GM12865 (cell line): ENCODE measurements around the gene SV2C.
"Not testable (repeated sequence)": the region's sequence is repeated elsewhere in the genome, so short reads cannot be mapped to it uniquely, and the experiment has no call there.

Source experiments
- DNase-seq: peaks from one replicate; pipeline ENCODE4 v3.0.0; 2010; ENCODE audit warnings: low read depth
- H3K4me3 ChIP-seq: 2 replicates; pipeline ENCODE4 v1.5.1; 2011; ENCODE audit warnings: mild to moderate bottlenecking, low read depth, low read length, control low read depth
- TF ChIP-seq, protein P1 (sequence below): IDR thresholded peaks from 2 replicates; pipeline ENCODE4 v1.5.1; 2011; ENCODE audit warnings: low read length, control low read depth, low read depth, inconsistent platforms; ENCODE audit not compliant: insufficient read depth; ENCODE audit errors: missing control alignments

The SV2C gene

DNA sequence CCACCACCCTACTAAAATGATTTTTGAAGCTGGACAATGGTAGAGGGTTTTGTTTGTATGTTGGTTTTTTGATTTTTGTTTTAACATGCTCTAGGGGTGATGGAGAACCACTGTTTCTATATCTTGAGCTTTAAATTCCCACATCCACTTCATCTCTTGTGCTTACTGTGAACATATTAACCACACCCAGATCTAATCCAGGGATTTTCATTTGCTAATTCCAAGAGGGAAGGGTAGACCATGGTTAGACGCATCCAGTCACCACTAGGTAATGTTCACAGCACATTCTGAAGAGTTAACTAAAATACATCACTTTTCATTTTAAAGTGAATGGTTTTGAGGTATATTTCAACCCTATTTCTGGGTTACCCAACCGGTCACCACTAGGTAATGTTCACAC is 283.4 kb downstream of the SV2C start:
- TF ChIP-seq, protein P1, sequence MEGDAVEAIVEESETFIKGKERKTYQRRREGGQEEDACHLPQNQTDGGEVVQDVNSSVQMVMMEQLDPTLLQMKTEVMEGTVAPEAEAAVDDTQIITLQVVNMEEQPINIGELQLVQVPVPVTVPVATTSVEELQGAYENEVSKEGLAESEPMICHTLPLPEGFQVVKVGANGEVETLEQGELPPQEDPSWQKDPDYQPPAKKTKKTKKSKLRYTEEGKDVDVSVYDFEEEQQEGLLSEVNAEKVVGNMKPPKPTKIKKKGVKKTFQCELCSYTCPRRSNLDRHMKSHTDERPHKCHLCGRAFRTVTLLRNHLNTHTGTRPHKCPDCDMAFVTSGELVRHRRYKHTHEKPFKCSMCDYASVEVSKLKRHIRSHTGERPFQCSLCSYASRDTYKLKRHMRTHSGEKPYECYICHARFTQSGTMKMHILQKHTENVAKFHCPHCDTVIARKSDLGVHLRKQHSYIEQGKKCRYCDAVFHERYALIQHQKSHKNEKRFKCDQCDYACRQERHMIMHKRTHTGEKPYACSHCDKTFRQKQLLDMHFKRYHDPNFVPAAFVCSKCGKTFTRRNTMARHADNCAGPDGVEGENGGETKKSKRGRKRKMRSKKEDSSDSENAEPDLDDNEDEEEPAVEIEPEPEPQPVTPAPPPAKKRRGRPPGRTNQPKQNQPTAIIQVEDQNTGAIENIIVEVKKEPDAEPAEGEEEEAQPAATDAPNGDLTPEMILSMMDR, result no peak
- no peak for DNase-seq
- H3K4me3 ChIP-seq, result no peak overlapping the region

DNA sequence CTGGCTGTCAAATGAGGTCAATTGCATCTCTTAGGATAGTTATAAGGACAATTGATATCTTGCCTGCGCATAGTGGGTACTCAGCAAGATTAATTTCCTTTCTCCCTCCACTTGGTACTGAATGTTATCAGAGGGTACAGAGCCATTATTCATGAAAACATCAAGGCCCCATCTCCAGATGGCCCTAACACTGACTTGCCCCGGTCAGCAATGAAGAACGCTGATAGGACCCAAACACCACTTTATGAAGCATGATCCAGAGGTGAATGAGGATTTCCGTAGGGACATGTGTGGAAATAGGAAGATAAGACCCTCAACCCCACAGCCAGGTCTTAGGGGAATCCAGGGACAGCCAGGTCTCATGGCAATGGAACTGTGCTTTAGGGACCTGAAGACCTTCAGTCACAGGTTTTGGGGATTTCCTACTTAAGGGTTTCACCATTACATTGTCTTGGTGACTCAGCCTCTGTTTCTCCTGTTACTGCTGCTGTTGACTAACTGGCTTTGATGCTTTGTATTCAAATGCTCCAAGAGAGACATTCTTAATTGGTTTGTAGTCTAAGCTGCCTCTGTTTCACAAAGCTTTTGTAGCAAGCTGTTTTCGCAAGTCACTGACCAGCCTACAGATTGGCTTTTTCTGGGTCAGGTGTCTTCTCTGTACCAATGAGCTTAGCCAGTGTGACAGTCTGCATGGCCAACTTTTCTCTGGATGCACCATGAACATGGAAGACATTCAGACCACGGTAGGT is 284.6 kb downstream of the SV2C start:
- TF ChIP-seq, protein P1, result no peak
- DNase-seq, result peak; percentile 69
- no peak overlapping the region for H3K4me3 ChIP-seq

DNA sequence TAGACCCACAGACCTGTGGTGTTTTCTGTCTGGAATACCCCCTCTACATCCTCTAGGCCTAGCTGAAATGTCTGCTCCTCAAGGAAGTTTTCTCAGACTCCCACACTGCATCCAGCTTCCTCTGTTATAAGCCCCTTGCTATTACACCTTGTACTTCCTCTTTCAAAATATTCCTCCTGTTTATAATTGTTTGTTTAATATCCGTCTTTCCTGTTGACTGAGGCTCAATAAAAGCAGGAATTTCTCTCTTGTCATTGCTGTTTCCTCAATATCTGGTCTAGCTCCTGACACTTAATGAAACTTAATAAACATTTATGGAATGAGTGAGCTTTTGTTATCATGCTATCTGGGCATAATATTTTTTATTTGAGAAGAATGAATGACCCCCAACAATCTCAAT is 285.8 kb downstream of the SV2C start:
- DNase-seq, result no peak
- H3K4me3 ChIP-seq, result no peak overlapping the region
- TF ChIP-seq, protein P1, result no peak

DNA sequence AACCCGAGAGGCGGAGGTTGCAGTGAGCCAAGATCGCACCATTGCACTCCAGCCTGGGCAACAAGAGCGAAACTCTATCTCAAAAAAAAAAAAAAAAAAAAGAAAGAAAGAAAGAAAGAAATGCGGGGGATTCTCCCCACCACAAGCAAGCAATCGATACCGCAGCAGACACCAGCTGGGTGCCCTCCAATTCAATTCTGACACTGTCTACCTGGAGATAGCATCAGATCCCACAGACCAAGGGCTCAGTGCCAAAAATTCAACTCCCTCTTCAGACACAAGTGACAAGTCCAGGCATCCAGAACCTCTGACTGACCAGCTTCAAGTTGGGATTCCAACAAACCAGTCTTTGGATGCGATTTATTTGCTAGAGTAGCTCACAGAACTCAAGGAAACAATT is 286.5 kb downstream of the SV2C start:
- H3K4me3 ChIP-seq, DNase-seq: not testable (repeated sequence)

DNA sequence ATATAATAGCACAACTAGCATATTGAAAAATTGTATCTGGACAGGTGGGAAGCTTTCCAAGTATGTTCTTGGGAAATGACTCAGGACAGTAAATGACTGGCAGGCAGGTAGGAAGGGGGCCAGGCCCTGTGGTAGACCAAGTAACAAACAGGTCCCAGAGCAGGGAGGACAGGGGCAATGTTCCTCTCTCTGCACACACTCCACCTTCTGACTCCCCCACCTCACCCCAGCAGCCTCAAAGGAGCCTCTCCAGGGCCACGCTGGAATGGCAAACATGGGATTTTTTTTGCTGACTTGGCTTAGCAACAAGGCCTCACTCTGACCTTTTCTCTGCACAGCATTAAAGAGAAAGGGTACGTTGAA is 288.8 kb downstream of the SV2C start:
- TF ChIP-seq, protein P1, result no peak
- no peak overlapping the region for H3K4me3 ChIP-seq
- no peak for DNase-seq

DNA sequence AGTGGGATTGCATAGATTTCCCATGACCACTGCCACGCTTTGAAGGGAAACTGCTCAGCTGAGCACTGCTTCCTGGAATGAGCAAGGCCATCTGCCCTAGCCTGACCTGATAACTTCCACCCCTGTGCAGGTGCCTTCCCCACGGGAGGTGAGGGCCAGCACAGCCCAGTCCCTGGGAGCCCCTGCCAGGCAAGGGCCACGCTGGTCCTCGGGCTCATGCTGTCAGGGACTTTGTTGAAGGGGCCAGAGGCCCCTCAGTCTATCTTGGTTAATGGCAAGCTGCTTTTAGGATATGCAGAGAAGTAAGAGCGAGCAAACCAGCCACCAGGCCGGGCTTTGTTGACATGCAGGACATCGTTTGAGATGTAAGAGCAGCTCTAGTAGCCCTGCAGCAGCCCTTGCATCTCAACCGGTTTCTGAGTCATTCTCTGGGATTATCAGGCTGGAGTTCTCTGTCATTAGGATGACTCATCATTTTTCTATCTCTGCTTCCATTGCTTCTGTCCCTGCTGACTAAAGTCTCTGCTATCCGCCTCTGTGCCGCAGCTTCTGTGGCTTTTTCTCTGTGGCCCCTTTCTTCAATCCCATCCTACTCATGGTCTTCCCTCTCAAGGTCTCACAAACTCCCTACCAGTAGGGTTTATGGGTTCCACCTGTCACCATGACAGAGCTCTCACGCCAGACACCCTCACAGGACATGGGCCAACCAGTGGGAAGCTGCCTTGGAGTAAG is 289.3 kb downstream of the SV2C start:
- H3K4me3 ChIP-seq, result no peak overlapping the region
- DNase-seq, result no peak
- TF ChIP-seq, protein P1, result no peak

DNA sequence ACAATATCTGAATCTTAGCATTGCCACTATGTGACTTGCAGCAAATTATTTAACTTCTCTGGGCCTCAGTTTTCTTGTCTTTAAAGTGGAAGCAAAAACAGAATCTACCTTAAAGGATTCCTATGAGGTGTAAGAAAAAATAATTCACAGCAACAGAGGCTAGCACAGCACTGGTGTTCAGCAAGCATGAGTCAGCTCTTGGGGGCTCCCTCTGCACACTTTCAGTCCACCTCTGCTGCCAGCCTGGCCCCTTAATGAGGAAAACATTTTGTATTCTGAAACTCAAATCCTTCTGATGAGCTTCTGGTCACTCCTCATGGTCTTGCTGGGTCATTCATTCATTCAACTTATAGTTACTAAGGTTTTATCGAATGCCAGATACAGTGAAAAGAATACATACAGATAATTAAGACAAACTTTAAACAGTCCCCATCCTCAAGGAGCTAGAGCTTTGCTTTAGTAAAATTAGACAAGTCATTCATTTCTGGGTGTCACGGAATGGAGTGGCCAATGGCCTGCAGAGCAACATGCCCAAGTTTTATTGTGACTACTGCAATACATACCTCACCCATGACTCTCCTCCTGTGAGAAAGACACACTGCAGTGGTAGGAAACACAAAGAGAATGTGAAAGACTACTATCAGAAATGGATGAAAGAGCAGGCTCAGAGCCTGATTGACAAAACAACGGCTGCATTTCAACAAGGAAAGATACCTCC is 293.1 kb downstream of the SV2C start:
- TF ChIP-seq, protein P1, result no peak
- no peak for DNase-seq
- H3K4me3 ChIP-seq, result no peak overlapping the region
